Brain microvascular endothelial cell (primary cell): Measurements from ENCODE around the gene EN2.

Source experiments
- DNase-seq: peaks from one replicate; pipeline ENCODE4 v3.0.0-alpha.2; 2020
- H3K27ac ChIP-seq: fragments of 250-450 bp; sonication (Bioruptor Pico); 2 replicates; pipeline ENCODE4 v1.5.1; 2020; ENCODE audit warnings: mild to moderate bottlenecking, moderate library complexity
- H3K27me3 ChIP-seq: fragments of 250-450 bp; sonication (Bioruptor Pico); replicated peaks from 2 replicates; pipeline ENCODE4 v1.5.1; 2020; ENCODE audit warnings: mild to moderate bottlenecking
- H3K36me3 ChIP-seq: fragments of 250-450 bp; sonication (Bioruptor Pico); replicated peaks from 2 replicates; pipeline ENCODE4 v1.5.1; 2020; ENCODE audit warnings: mild to moderate bottlenecking
- H3K4me3 ChIP-seq: 2 replicates; pipeline ENCODE4 v1.5.1; 2011; ENCODE audit warnings: low read depth, mild to moderate bottlenecking, control low read depth, low read length, moderate library complexity
- CTCF ChIP-seq: IDR thresholded peaks from 2 replicates; pipeline ENCODE4 v1.5.1; 2011; ENCODE audit warnings: low read depth, mild to moderate bottlenecking, moderate library complexity, low read length, control low read depth, inconsistent platforms; ENCODE audit errors: missing control alignments
- in situ Hi-C: cut with HindIII; loops from 2 replicates; pipeline ENCODE4 v1.10.0; 2017; ENCODE audit warnings: low sequenced_read_pairs, low pct_ligation_motif_present

EN2 gene

GRCh38 chr7:155507576-155507975 is 49.6 kb downstream of the EN2 start:
- in situ Hi-C loops, result no loop called here
- no peak for DNase-seq
- H3K27ac ChIP-seq, result no peak overlapping the region
- no peak for TF ChIP-seq CTCF
- peaks cover 69% of the 10 kb centered on the region for H3K27me3 ChIP-seq
- H3K36me3 ChIP-seq, result no peaks in the 10 kb centered on the region
- no peak overlapping the region for H3K4me3 ChIP-seq

- Histone ChIP-seq H3K36me3 (no peaks in the 10 kb centered on the region), H3K4me3 (no peak overlapping the region), H3K27ac (no peak overlapping the region), H3K27me3 (peaks cover 66% of the 10 kb centered on the region)
- in situ Hi-C loops, result no loop called here
- no peak for TF ChIP-seq CTCF
- DNase-seq, result no peak
These were observed 50.7 kb downstream of the EN2 start for GRCh38 chr7:155508376-155509358.

- DNase-seq, result no peak
- H3K27me3 ChIP-seq, result peaks cover 66% of the 10 kb centered on the region
- in situ Hi-C loops, result no loop called here
- TF ChIP-seq CTCF, result no peak
- H3K36me3 ChIP-seq, result no peaks in the 10 kb centered on the region
- H3K4me3 ChIP-seq, result no peak overlapping the region
- no peak overlapping the region for H3K27ac ChIP-seq
These were observed 51.4 kb downstream of the EN2 start for GRCh38 chr7:155509359-155509724.

- Histone ChIP-seq H3K4me3 (no peak overlapping the region), H3K27ac (no peak overlapping the region), H3K27me3 (peaks cover 62% of the 10 kb centered on the region), H3K36me3 (no peaks in the 10 kb centered on the region)
- no peak for TF ChIP-seq CTCF
- in situ Hi-C loops, result no loop called here
- DNase-seq, result no peak
These were observed 52.0 kb downstream of the EN2 start for GRCh38 chr7:155509725-155510551.

GRCh38 chr7:155510975-155511701 is 53.2 kb downstream of the EN2 start:
- in situ Hi-C loops, result no loop called here
- Histone ChIP-seq H3K27me3 (peaks cover 52% of the 10 kb centered on the region), H3K4me3 (no peak overlapping the region), H3K27ac (no peak overlapping the region), H3K36me3 (no peaks in the 10 kb centered on the region)
- no peak for TF ChIP-seq CTCF
- DNase-seq, result no peak
